Small intestine (tissue), 7 donors: ENCODE data around the gene FAM171A2. TPM values are rescaled to one million over a fixed set of nuclear protein-coding genes. Genes with fewer than 3 reads are reported as not detected.
A peak's percentile ranks its signal among the peaks of the same experiment; 100 is the strongest.

Experiments
- DNase-seq, 2 donors: peaks; one replicate each; pipeline versions ENCODE4 v3.0.0 to v3.0.0-alpha.2; 2013
- FAIRE-seq: peaks from 2 replicates; lab custom pipeline; 2012; peaks lifted over from hg19 to GRCh38; lab: Jason Lieb, UNC
- H3K27ac ChIP-seq, 3 donors: one replicate each; pipeline ENCODE4 v1.5.1; 2013; ENCODE audit warnings: low read length in 2 of 3, mild to moderate bottlenecking in 2 of 3, control low read depth in 1 of 3, inconsistent platforms in 1 of 3, low read depth in 1 of 3, moderate library complexity in 1 of 3
- H3K27me3 ChIP-seq, 3 donors: one replicate each; pipeline ENCODE4 v1.6.1; 2013; ENCODE audit warnings: low read length in 3 of 3, inconsistent platforms in 1 of 3; ENCODE audit not compliant: control insufficient read depth in 3 of 3, insufficient read depth in 3 of 3
- H3K36me3 ChIP-seq, 3 donors: one replicate each; pipeline ENCODE4 v1.6.1; 2013; ENCODE audit warnings: low read length in 3 of 3, inconsistent platforms in 1 of 3, low read depth in 1 of 3, mild to moderate bottlenecking in 1 of 3, moderate library complexity in 1 of 3; ENCODE audit not compliant: control insufficient read depth in 3 of 3, insufficient read depth in 2 of 3
- H3K4me1 ChIP-seq, 3 donors: one replicate each; pipeline ENCODE4 v1.6.1; 2013; ENCODE audit warnings: low read length in 2 of 3, inconsistent platforms in 1 of 3, low read depth in 1 of 3, mild to moderate bottlenecking in 1 of 3, moderate library complexity in 1 of 3; ENCODE audit not compliant: control insufficient read depth in 3 of 3, insufficient read depth in 2 of 3
- H3K4me3 ChIP-seq, 3 donors: one replicate each; pipeline ENCODE4 v1.5.1; 2013; ENCODE audit warnings: low read length in 3 of 3, control low read depth in 1 of 3, inconsistent platforms in 1 of 3, low read depth in 1 of 3, mild to moderate bottlenecking in 1 of 3, moderate library complexity in 1 of 3
- H3K9me3 ChIP-seq, 2 donors: one replicate each; pipeline ENCODE4 v1.6.1; 2013; ENCODE audit warnings: low read depth in 1 of 2, low read length in 1 of 2; ENCODE audit not compliant: control insufficient read depth in 2 of 2, insufficient read depth in 1 of 2
- WGBS, 3 donors: extraction: QIAGEN DNeasy Blood & Tissue Kit; methylation state at CpG; one replicate each; pipeline ENCODE4 v1.1.7; 2013; 5-methylcytosine and 5-hydroxymethylcytosine counted together
- polyA plus RNA-seq, 4 donors: library from polyadenylated mRNA; stranded (reverse) in 3 of 4; unstranded in 1 of 4; fragments of 200-250 nt in 3 of 4; fragments of 120-200 nt in 1 of 4; gene quantifications; one replicate each; pipeline versions ENCODE4 v1.2.1 to v1.2.3, GENCODE V29; 2013
- donor health status: healthy with polysubstance abuse.
- donor health status: control.
- donor health status: control.
- donor health status: Bipolar disorder and iron deficiency.
- donor health status: healthy.

Gene FAM171A2
- polyA plus RNA-seq, 4 donors = 0.87 to 3.1 TPM; not detected in 2

- H3K36me3 ChIP-seq = no peaks in the 10 kb centered on the region
- H3K9me3 ChIP-seq = no peaks in the 10 kb centered on the region
- H3K4me1 ChIP-seq = peaks cover 0 to 16% (median 3%) of the 10 kb centered on the region in 3 donors
- FAIRE-seq (no peak), DNase-seq (no peak)
- no peak overlapping the region for H3K27ac ChIP-seq
- peak overlapping the region in 1 of 3 donors; percentile 51 for H3K4me3 ChIP-seq
- H3K27me3 ChIP-seq = peaks cover 2 to 51% (median 2%) of the 10 kb centered on the region in 3 donors
- WGBS, 3 donors = 33 to 52% (median 37%) methylated on average over 10 of the region's 10 CpGs
These were observed 22.5 kb upstream of the FAM171A2 start for GRCh38 chr17:44386182-44386525.

- no peak for FAIRE-seq
These were observed 21.9 kb upstream of the FAM171A2 start for GRCh38 chr17:44385287-44386181.

DNA sequence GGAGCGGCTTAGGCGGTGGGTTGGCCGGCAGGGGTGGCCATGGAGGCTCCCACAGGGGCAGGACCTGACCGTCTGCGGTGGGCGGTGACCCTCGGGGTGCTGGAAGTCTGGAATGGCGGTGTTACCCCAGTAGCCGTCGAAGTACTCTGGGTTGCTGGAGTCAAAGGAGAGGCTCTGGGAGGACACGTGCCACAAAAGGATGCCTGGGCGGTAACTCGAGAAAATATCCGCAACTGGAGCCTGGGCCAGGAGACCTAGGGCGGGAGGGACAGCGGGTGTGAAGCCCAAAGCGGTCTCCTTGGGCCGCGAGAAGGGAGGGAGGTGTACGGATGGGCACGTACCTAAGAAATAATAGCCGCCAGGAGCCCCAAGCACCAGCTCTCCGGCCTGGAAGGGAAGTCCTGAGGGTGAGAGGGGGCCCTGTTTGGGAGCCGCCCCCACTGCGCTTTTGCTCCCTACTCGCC, 21.2 kb upstream of the FAM171A2 start:
- no peaks in the 10 kb centered on the region for H3K36me3 ChIP-seq
- FAIRE-seq (no peak), DNase-seq (no peak)
- peaks cover 0 to 16% (median 3%) of the 10 kb centered on the region in 3 donors for H3K4me1 ChIP-seq
- H3K4me3 ChIP-seq = peak overlapping the region in 2 of 3 donors; percentile 38 to 51
- peaks cover 2 to 61% (median 2%) of the 10 kb centered on the region in 3 donors for H3K27me3 ChIP-seq
- 3 to 7% (median 3%) methylated on average over 24 to 26 of the region's 26 CpGs for WGBS, 3 donors
- no peaks in the 10 kb centered on the region for H3K9me3 ChIP-seq
- H3K27ac ChIP-seq = no peak overlapping the region

More at GRCh38 chr17:44385287-44386181, 21.9 kb upstream of the FAM171A2 start:
- Histone ChIP-seq H3K4me1 (peaks cover 0 to 16% (median 3%) of the 10 kb centered on the region in 3 donors), H3K4me3 (peak overlapping the region in 2 of 3 donors; percentile 38 to 51), H3K9me3 (no peaks in the 10 kb centered on the region), H3K27ac (no peak overlapping the region), H3K36me3 (no peaks in the 10 kb centered on the region), H3K27me3 (peaks cover 2 to 56% (median 2%) of the 10 kb centered on the region in 3 donors)
- 4 to 8% (median 6%) methylated on average over 52 to 68 of the region's 68 CpGs for WGBS, 3 donors
- DNase-seq = peak; percentile 54 to 83

- Histone ChIP-seq H3K27me3 (peaks cover 2 to 64% (median 2%) of the 10 kb centered on the region in 3 donors), H3K9me3 (no peaks in the 10 kb centered on the region), H3K4me3 (peak overlapping the region in 1 of 3 donors; percentile 51), H3K4me1 (peaks cover 0 to 16% (median 3%) of the 10 kb centered on the region in 3 donors), H3K27ac (no peak overlapping the region), H3K36me3 (no peaks in the 10 kb centered on the region)
- FAIRE-seq (no peak), DNase-seq (no peak)
- 15 to 25% (median 24%) methylated on average over 26 to 29 of the region's 29 CpGs for WGBS, 3 donors
These were observed 20.7 kb upstream of the FAM171A2 start for GRCh38 chr17:44384281-44384822.

- peaks cover 0 to 16% (median 3%) of the 10 kb centered on the region in 3 donors for H3K4me1 ChIP-seq
- WGBS, 3 donors = 44 to 63% (median 63%) methylated on average over 16 of the region's 16 CpGs
- no peak for DNase-seq
- no peak overlapping the region for H3K27ac ChIP-seq
- no peak overlapping the region for H3K4me3 ChIP-seq
- no peak for FAIRE-seq
- H3K27me3 ChIP-seq = peaks cover 2 to 64% (median 2%) of the 10 kb centered on the region in 3 donors
- no peaks in the 10 kb centered on the region for H3K36me3 ChIP-seq
- no peaks in the 10 kb centered on the region for H3K9me3 ChIP-seq
These were observed 20.2 kb upstream of the FAM171A2 start for GRCh38 chr17:44383861-44384260.

DNA sequence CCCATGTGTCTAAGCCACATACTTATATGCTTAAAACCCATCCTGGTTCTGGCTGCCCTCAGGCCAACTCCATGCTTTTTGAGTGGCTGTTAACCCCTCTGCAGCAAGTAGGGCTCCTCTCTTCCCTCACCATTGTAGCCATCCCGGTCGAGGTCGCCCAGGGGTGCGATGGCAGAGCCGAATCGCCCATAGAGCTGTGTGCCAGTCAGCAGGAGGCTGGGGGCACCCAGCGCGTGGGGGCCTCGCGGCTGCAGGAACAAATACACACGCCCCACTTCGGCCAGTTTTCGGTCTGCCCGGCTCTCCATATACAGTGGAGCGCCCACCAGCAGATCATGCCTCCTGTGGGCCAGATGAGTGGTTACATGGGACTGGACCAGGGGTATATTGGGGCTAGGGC, 19.7 kb upstream of the FAM171A2 start:
- no peaks in the 10 kb centered on the region for H3K9me3 ChIP-seq
- 92 to 94% (median 93%) methylated on average over 15 of the region's 15 CpGs for WGBS, 3 donors
- peaks cover 0 to 16% (median 3%) of the 10 kb centered on the region in 3 donors for H3K4me1 ChIP-seq
- no peaks in the 10 kb centered on the region for H3K36me3 ChIP-seq
- peaks cover 2 to 69% (median 2%) of the 10 kb centered on the region in 3 donors for H3K27me3 ChIP-seq
- H3K27ac ChIP-seq = no peak overlapping the region
- DNase-seq (no peak), FAIRE-seq (no peak)
- no peak overlapping the region for H3K4me3 ChIP-seq

GRCh38 chr17:44382917-44383316, 19.3 kb upstream of the FAM171A2 start:
- H3K4me1 ChIP-seq = peaks cover 0 to 16% (median 3%) of the 10 kb centered on the region in 3 donors
- WGBS, 3 donors = 51 to 85% (median 61%) methylated on average over 6 of the region's 6 CpGs
- no peaks in the 10 kb centered on the region for H3K36me3 ChIP-seq
- peaks cover 2 to 71% (median 2%) of the 10 kb centered on the region in 3 donors for H3K27me3 ChIP-seq
- no peak overlapping the region for H3K27ac ChIP-seq
- H3K4me3 ChIP-seq = no peak overlapping the region
- DNase-seq = no peak
- no peaks in the 10 kb centered on the region for H3K9me3 ChIP-seq
- no peak for FAIRE-seq

DNA sequence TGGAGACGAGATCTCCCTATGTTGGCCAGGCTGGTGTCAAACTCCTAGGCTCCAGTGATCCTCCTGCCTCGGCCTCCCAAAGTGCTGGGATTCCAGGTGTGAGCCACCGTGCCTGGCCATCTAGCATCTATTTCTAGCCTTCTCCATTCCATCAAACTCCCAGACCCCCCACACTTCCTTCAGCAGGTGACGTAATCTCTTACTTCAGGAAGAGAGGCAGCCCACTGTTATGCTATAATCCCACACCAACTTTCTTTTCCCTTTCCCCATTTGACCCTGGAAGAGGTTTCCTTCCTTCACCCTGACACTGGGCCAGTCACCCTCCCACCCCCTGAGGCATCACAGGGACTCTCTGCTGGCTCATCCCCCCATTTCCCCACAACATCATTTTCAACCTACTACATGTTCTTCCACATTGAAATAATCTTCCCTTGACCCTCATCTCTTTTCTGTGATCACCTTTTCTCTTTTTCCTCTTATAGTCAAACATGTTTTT, 18.2 kb upstream of the FAM171A2 start:
- Histone ChIP-seq H3K27ac (no peak overlapping the region), H3K36me3 (no peaks in the 10 kb centered on the region), H3K4me3 (no peak overlapping the region), H3K27me3 (peaks cover 2 to 69% (median 2%) of the 10 kb centered on the region in 3 donors), H3K4me1 (peaks cover 0 to 16% (median 3%) of the 10 kb centered on the region in 3 donors), H3K9me3 (no peaks in the 10 kb centered on the region)
- DNase-seq = no peak
- 78 to 82% (median 82%) methylated on average over 4 of the region's 4 CpGs for WGBS, 3 donors
- FAIRE-seq = no peak
